8988T (cell line): ENCODE measurements around the gene FAM20C.

Experiments used
- DNase-seq: peaks from one replicate; pipeline ENCODE4 v3.0.0; 2011

The FAM20C gene

GRCh38 chr7:159370-160270 lies 32.8 kb upstream of the FAM20C start:
- no peak for DNase-seq

GRCh38 chr7:160958-161725 lies 31.2 kb upstream of the FAM20C start:
- no peak for DNase-seq

- DNase-seq, result no peak
These were observed 29.6 kb upstream of the FAM20C start for GRCh38 chr7:162632-163297.

GRCh38 chr7:163298-163695 lies 29.1 kb upstream of the FAM20C start:
- no peak for DNase-seq

DNA sequence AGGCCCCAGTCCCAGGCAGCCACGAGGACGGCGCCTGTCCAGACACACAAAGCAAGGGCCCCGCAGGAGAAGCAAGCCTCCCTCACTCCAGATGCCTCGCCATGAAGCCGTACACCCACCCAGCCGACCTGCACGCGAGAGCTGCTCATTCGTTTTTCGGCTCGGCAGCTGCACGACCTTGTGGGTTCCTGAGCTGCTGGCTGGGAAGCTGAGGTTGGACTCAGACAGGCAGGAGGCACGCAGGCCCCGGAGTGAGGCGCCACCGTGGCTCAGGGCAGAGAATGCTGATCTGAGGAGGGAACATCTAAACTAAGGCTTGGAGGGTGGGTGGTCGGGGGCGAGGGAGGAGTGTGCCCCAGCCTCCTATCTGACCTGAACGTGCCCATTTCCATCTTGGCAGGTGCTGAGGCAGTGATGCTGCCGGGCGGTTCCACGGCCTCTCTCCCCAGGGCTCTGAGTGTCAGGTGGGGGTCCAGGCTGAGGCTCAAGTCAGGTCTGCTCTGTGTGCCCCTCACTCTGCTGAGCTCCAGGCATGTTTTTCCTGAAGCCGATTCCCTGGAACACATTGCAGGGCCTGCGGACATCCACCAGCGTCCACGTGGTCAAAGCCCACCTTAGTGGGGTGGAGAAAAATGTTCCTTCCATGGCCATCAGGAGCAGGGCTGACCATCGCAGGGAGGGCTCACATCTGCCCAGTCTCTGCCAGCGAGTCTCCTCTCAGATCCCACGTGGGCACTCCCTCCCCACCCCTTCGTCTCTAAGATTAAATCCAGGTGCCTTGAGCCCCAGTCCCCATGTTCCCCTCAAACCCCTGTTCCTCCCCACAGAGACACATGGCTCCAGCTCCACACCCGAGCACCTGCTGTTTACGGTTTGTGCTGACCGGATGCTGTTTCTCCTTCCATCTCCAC lies 28.1 kb upstream of the FAM20C start:
- DNase-seq, result no peak

- no peak for DNase-seq
These were observed 27.3 kb upstream of the FAM20C start for GRCh38 chr7:164882-165660.

GRCh38 chr7:165661-166337 lies 26.6 kb upstream of the FAM20C start:
- DNase-seq, result no peak

GRCh38 chr7:166338-167060 lies 25.9 kb upstream of the FAM20C start:
- DNase-seq, result no peak

- DNase-seq, result no peak
These were observed 25.1 kb upstream of the FAM20C start for GRCh38 chr7:167090-167855.

DNA sequence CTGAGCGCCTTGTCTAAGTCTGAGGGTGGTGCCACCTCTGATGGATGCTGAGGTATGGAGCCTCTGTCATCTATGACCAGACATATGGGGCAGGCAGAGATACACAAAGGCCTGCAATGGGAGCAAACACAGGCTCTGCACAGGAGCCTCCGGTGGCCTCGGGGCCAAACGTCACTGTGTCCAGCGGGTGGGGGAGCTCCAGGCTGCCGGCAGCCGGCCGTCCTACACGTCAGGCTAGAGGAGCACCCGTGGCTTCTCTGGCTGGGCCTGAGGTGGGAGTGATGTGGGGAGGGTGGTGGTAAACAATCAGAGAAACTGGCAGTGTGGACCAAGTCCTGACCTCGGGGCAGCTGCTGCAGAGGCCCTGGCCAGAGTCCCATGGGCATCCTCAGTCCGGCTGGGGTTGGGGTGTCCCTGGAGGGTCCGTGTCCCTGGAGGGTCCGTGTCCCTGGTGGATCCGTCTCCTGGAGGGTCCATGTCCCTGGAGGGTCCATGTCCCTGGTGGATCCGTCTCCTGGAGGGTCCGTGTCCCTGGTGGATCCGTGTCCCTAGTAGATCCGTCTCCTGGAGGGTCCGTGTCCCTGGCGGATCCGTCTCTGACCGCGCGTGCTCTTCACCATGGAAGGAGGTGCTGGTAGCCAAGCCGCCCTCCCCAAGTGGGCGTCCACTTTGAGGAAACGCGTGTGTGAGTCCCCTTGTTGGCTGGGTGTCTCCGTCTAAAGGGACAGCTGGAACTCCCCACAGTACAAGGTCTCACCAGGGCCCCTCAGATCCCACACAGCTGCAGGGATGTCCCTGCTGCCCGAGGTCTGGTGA lies 24.2 kb upstream of the FAM20C start:
- DNase-seq, result no peak

DNA sequence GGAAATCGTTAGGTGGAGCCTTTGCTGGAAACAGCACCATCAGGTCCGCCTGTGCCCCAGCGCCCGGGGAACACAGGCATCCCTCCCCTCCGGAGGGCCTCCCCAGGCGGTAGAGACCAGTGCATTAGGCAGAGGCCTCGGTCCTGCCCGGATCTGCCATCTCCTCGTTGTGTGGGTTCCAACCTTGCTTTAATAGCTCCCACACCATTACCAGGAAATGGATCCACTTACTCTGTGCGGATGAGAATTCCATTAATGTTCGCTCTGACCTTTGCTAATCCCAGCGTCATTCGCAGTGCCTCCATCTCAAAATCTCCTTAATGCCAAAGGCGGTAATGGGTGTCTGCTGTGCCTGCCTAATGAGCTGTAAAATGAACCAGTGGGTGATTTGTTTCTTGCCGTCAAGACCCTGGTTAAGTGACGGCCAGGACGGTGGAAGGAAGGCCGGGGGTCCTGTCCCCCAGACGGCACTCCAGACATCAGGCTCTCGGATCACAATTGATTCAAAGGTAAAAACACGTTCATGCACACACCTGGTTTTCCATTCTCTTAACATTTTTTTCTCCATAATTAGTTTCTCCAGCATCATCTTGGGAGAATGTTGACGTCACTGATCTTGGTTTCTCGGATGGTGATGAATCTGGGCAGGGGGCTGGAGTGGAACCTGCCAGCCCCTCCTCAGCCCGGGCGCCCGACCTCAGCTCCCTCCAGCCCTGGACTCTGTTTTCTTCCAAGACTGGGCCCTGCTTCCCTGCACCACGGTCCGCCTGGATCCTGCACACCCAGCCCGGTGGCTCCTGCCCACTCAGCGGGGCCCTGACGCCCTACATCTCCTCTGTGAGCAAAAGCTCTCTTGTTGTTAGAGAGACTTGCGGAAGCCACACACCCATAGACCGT lies 22.8 kb upstream of the FAM20C start:
- DNase-seq, result no peak

DNA sequence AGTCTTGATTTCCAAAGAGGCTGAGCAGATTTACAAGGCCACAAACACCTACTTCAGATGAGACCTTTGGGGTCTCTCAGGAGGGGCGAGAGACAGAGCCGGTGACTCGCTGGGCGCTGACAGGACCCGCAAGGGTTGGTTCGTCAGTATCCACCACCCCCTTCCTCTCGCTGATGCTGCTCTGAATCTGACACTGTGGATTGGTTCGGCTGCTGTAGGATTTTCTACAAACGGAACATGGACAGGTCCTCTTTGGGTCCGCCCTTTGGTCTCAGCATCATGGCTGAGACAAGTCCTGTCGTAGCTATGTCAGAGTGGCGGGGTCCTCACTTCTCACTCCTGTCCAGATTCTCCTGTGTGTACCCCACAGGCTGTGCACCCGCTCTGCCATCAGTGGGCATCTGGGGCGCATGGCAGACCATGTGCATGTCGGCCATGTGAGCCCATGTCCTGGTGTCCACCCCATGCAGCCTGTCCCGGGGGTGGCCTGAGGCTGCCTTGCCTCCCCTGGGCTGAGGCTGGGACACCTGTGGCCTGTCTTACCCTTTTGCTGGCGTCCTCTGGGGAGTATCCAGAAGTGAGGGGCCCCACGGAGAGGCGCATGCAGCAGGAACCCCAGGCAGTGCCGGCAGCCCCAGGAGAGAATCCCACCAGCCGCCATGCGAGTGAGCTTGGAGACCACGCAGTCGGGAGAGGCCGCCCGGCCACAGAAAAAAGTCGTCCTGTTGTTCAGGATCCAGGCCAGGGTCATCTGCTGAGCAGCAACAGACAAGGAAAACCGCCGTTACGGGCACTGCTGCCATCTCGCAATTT lies 21.6 kb upstream of the FAM20C start:
- DNase-seq, result no peak

- no peak for DNase-seq
These were observed 20.9 kb upstream of the FAM20C start for GRCh38 chr7:171364-171904.

DNA sequence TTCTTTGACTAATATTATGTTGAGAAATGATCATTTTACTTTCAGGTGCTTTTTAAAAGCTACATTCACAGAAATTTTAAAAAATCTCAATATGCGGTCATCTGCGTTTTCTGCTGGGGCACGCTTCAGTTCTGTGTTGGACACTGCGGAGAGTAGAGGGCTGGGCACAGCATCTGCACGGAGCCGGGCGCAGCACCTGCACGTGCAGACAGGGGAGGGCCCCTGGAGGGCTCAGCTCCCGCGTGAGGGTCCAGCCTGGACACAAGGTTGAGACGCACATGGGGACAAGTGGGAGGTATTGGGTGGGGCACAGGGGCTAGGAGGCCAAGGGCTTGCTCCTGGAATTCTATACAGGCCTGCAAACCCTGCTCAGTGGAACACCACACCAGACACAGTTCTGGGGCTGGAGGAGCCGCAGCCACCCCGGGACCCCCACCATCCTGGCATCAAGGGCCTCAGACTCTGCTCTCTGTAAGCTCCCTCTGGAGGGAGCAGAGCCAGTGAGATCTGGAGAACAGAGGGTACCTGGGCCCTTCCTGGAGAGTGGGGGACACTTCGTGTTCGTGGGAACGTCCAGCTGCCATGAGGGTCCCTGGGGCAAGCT lies 20.4 kb upstream of the FAM20C start:
- DNase-seq, result no peak

DNA sequence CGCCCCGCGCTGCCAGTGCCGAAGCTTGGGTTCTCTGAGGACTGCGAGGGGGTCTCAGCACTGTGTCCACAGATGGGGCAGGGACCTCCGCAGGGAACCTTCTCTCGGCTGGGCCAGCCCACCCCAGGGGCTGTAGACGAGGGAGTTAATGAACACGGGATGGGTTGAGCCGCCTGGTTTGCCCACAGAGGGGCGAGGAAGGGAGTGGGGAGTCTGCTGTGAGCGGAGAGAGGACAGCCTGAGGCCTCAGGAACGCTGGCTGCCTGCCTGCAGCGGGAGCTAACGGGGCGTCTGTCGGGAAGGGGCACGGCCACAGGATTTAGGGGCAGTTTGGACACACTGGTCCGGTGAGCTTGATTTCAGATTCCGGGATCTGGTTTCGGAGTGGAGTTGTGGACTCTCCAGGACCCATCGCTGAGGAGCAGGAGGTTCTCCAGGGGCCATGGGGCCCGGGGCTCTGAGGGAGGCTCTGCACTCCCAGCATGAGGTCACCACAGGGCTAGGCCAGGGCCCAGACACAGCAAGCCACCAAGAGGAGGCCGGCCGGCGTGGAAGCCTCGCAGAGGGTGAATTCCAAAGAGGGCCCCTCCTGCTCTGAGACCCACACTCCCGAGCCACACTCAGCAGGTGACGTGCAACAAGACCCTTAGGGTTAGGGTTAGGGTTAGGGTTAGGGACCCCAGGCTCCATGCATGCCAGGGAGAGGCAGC lies 19.0 kb upstream of the FAM20C start:
- no peak for DNase-seq
